HepG2 (cell line): ENCODE measurements around the gene FHIT. TPM values are rescaled to one million over a fixed set of nuclear protein-coding genes. Genes with fewer than 3 reads are reported as not detected.

ENCODE experiments used
- ATAC-seq: fragments of 200-7000 bp; cut with Tn5 transposase; 3 replicates; pipeline ENCODE4 v1.9.1; 2020; ENCODE audit warnings: mild to moderate bottlenecking, moderate library complexity
- BruUV-seq: library from RNA; stranded (reverse); fragments of 400-500 nt; replicated peaks from 2 replicates; lab custom pipeline; 2021; lab: Mats Ljungman, UMichigan
- CTCF ChIA-PET: fragments of 300-600 bp; formaldehyde crosslinking; extraction: SDS; loops from one replicate; lab custom pipeline; 2021; ENCODE audit warnings: low total read pairs, inconsistent platforms, low intra/inter-chr PET ratio; lab: Yijun Ruan, JAX
- POLR2A ChIA-PET: fragments of 350-600 bp; sonication (Branson Sonifier 250); formaldehyde crosslinking; loops from one replicate; lab custom pipeline; 2020; ENCODE audit warnings: antibody characterized with exemption, inconsistent platforms; lab: Yijun Ruan, JAX
- DNase-seq: peaks from one replicate; pipeline ENCODE4 v3.0.0-alpha.2; 2015; ENCODE audit warnings: low spot score
- FAIRE-seq: peaks from 3 replicates; lab custom pipeline; 2011; peaks lifted over from hg19 to GRCh38; lab: Jason Lieb, UNC
- H2AFZ ChIP-seq: one replicate; pipeline ENCODE4 v1.6.1; 2011; ENCODE audit warnings: low read length, inconsistent platforms
- H3K27ac ChIP-seq: fragments of 300-600 bp; 3 replicates; pipeline ENCODE4 v1.8.0; 2011; ENCODE audit warnings: mixed run types, mild to moderate bottlenecking, mixed read lengths, low read length, inconsistent platforms; ENCODE audit not compliant: insufficient read depth; ENCODE audit errors: extremely low read length
- H3K27me3 ChIP-seq, 2 experiments: fragments of 200-600 bp in 1 of 2; 2 replicates in 1 of 2; 3 replicates in 1 of 2; pipeline versions ENCODE4 v1.6.0 to v1.8.0; 2011; ENCODE audit warnings: low read length in 2 of 2, mild to moderate bottlenecking in 2 of 2, moderate library complexity in 2 of 2, inconsistent platforms in 1 of 2; ENCODE audit not compliant: insufficient read depth in 2 of 2, control insufficient read depth in 1 of 2
- H3K36me3 ChIP-seq, 2 experiments: fragments of 200-600 bp in 1 of 2; replicated peaks in 1 of 2; 2 replicates in 1 of 2; 3 replicates in 1 of 2; pipeline versions ENCODE4 v1.5.1 to v1.8.0; 2011; ENCODE audit warnings: low read length in 2 of 2, inconsistent platforms in 1 of 2; ENCODE audit not compliant: insufficient read depth in 2 of 2, control insufficient read depth in 1 of 2
- H3K4me1 ChIP-seq: 2 replicates; pipeline ENCODE4 v1.5.1; 2012; ENCODE audit warnings: low read length, inconsistent platforms; ENCODE audit not compliant: insufficient read depth
- H3K4me2 ChIP-seq: 2 replicates; pipeline ENCODE4 v1.6.0; 2011; ENCODE audit warnings: low read depth, low read length, inconsistent platforms
- H3K4me3 ChIP-seq, 3 experiments: fragments of 200-600 bp in 1 of 3; sonication (generic), shearing (Covaris generic) in 1 of 3; replicated peaks in 1 of 3; 2 replicates each; pipeline ENCODE4 v1.5.1; 2011 to 2016; ENCODE audit warnings: low read length in 3 of 3, inconsistent platforms in 2 of 3, low read depth in 2 of 3, mild to moderate bottlenecking in 2 of 3, control low read depth in 1 of 3, mixed read lengths in 1 of 3; ENCODE audit not compliant: insufficient read depth in 1 of 3
- H3K79me2 ChIP-seq: one replicate; pipeline ENCODE4 v1.6.1; 2011; ENCODE audit warnings: low read length, inconsistent platforms; ENCODE audit not compliant: insufficient read depth
- H3K9ac ChIP-seq: 2 replicates; pipeline ENCODE4 v1.6.0; 2011; ENCODE audit warnings: mild to moderate bottlenecking, low read depth, low read length, inconsistent platforms; ENCODE audit not compliant: insufficient read depth
- H3K9me3 ChIP-seq: 2 replicates; pipeline ENCODE4 v1.5.1; 2012; ENCODE audit warnings: mild to moderate bottlenecking, low read length
- H4K20me1 ChIP-seq: 2 replicates; pipeline ENCODE4 v1.6.0; 2011; ENCODE audit warnings: inconsistent platforms, mild to moderate bottlenecking, low read length, moderate library complexity; ENCODE audit not compliant: insufficient read depth
- ATF7 ChIP-seq, 2 experiments: fragments of 450-650 bp in 1 of 2; sonication (generic) in 1 of 2; formaldehyde crosslinking in 1 of 2; IDR thresholded peaks; 2 replicates each; pipeline versions ENCODE4 v1.4.0 to v1.6.1; 2016 to 2020; ENCODE audit warnings: antibody characterized with exemption in 1 of 2, mild to moderate bottlenecking in 1 of 2, missing genetic modification reagents in 1 of 2
- CREB1 ChIP-seq, 2 experiments: fragments of 450-650 bp in 1 of 2; IDR thresholded peaks; 2 replicates each; pipeline ENCODE4 v1.6.1; 2016 to 2017; ENCODE audit warnings: control low read depth in 1 of 2, mild to moderate bottlenecking in 1 of 2, missing compliant biosample characterization in 1 of 2, missing genetic modification characterization in 1 of 2
- MAZ ChIP-seq, 2 experiments: sonication (generic) in 1 of 2; formaldehyde crosslinking in 1 of 2; IDR thresholded peaks; 2 replicates each; pipeline versions ENCODE4 v1.5.0 to v1.6.1; 2012 to 2020; ENCODE audit warnings: low read depth in 2 of 2, mild to moderate bottlenecking in 2 of 2, borderline replicate concordance in 1 of 2, improper control_type of control experiment in 1 of 2, low read length in 1 of 2, missing genetic modification reagents in 1 of 2, moderate library complexity in 1 of 2
- ZBTB8A ChIP-seq: sonication (generic); formaldehyde crosslinking; IDR thresholded peaks from 2 replicates; pipeline ENCODE4 v1.4.0; 2020; ENCODE audit warnings: mild to moderate bottlenecking, low read depth, missing genetic modification reagents, borderline replicate concordance
- WGBS: methylation state at CpG from one replicate; pipeline ENCODE4 v1.1.6; 2017; ENCODE audit warnings: low lambda C conversion rate; 5-methylcytosine and 5-hydroxymethylcytosine counted together
- in situ Hi-C: cut with HindIII; loops from 2 replicates; pipeline ENCODE4 v1.10.0; 2017; ENCODE audit warnings: low pct_unique_long_range_greater_than_20kb; ENCODE audit not compliant: extremely low pct_ligation_motif_present
- intact Hi-C: fragments of 100-400 bp; cut with micrococcal nuclease; formaldehyde crosslinking; loops from one replicate; pipeline ENCODE4 v1.10.0; 2022; ENCODE audit not compliant: unreplicated experiment
- polyA plus RNA-seq, 8 experiments: library from polyadenylated mRNA; depleted of rRNA in 3 of 8; stranded (reverse) in 7 of 8; unstranded in 1 of 8; fragments of >200 nt; fragmentation: Illumina TruSeq in 4 of 8; extraction: Trizol in 4 of 8; gene quantifications; 2 replicates each; pipeline versions ENCODE4 v1.2.1 to v1.2.3, GENCODE V29; 2011 to 2016; ENCODE audit warnings: low read depth in 4 of 8, missing spikeins in 1 of 8, mixed read lengths in 1 of 8; ENCODE audit not compliant: insufficient read depth in 1 of 8
- total RNA-seq, 5 experiments: library from RNA; depleted of rRNA; stranded (reverse); fragments of >200 nt; fragmentation: Illumina TruSeq; extraction: Trizol; gene quantifications; 2 replicates each; pipeline ENCODE4 v1.2.3, GENCODE V29; 2016; ENCODE audit warnings: low read depth in 1 of 5

Gene FHIT
- total and polyA plus RNA-seq, 2 of the 13 experiments (the other 11 are each of a cell fraction or from before 2014, with no cell fraction given), result 4.0 to 4.6 TPM

GRCh38 chr3:61090389-61091169 is 160.7 kb downstream of the FHIT start (continued):
- no peak for TF ChIP-seq MAZ (IDR thresholded peaks at IDR 0.05; ENCODE audit: borderline replicate concordance, low read depth, low read length)
- TF ChIP-seq MAZ (CRISPR knock-in tag; IDR thresholded peaks at IDR 0.05; ENCODE audit: low read depth), result no peak
- peak; percentile 40; the same call in 1 of the 2 replicates for TF ChIP-seq ATF7 (IDR thresholded peaks at IDR 0.05)
- no peak for TF ChIP-seq ATF7 (CRISPR knock-in tag; IDR thresholded peaks at IDR 0.05)

GRCh38 chr3:61087465-61087864 is 163.8 kb downstream of the FHIT start:
- FAIRE-seq (no peak), ATAC-seq (no peak), DNase-seq (no peak)
- WGBS, result 57% methylated on average over 2 of the region's 2 CpGs
- Histone ChIP-seq H3K27me3 (no peaks in the 10 kb centered on the region), H3K4me2 (no peak overlapping the region), H3K9me3 (no peaks in the 10 kb centered on the region), H2AFZ (no peak overlapping the region), H3K9ac (no peak overlapping the region), H3K27ac (no peak overlapping the region), H3K36me3 (no peaks in the 10 kb centered on the region), H3K4me1 (0 out of 2 replicates have a peak, but pooled peaks cover 6% of the 10 kb centered on the region), H4K20me1 (no peaks in the 10 kb centered on the region), H3K4me3 (no peak overlapping the region), H3K79me2 (no peaks in the 10 kb centered on the region)
- in situ Hi-C loops, result no loop called here
- intact Hi-C loops, result no loop called here
- no peak for TF ChIP-seq ZBTB8A (CRISPR knock-in tag)
- 0 out of 2 replicates have a peak, but pooled peaks have one; percentile 24 for TF ChIP-seq CREB1 (IDR thresholded peaks at IDR 0.05)
- no peak for TF ChIP-seq CREB1 (CRISPR knock-in tag; IDR thresholded peaks at IDR 0.05)
- CTCF ChIA-PET, result no interaction called here
- POLR2A ChIA-PET, result no interaction called here
- no TSS peak for BruUV-seq
